Measurements from ENCODE around the gene STXBP6. TPM values are rescaled to one million over a fixed set of nuclear protein-coding genes. Genes with fewer than 3 reads are reported as not detected.

The STXBP6 gene
- total RNA-seq, 2 experiments from 2014 or later, result 0.10 to 0.34 TPM

DNA sequence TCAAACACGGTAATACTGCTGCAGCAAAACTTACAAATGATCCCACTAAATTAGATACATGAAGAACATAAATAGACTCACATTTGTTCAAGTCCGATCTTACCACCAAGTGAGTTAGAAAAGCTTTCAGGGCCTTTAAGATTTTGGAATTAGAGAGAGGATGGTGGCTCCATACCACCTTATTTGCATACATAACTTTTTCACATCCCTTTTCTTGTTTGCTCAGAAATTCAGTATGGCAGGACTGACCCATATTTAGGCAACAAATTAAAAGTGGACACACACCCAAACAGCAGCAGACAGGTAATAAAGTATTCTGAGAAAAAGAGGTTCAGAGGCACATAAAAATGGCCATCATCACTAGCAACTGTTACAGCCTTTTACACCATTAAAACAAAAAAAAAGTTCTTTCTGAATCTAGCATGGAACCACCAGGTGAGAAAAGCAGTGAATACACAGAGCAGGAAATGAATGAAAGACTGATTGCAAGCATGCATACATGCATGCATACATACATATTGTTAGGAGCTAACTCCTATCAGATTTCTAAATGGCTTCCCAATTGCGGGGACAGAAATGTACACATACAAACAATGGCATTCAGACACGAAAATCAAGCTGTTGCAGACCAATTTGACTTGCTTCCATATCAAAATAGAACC lies 23.3 kb downstream of the STXBP6 start:
- CTCF ChIA-PET, result no interaction called here
- POLR2A ChIA-PET, result no interaction called here

DNA sequence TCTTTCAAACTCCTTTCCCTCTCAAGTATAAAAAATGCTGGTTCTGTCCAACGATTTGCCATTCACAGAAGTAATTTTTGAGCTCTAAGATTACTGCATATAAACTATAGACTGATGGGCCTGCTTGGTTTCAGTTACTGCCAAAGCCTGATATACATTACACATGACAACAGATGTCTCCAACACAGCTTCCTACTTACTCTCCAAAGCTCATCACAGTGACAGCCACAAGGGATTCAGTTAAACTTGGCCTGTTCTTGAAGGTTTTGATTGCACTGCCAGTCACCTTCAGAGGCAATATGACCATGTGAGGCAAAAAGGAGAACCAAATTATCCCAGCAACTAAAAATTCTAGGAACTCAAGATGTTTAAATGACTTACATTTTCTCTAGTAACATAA lies 30.1 kb downstream of the STXBP6 start:
- CTCF ChIA-PET, result interaction anchor here (0.7 kb wide), 1 partner anchor 54 kb away, joined by 5 read pairs; no protein-coding TSS in a partner anchor
- POLR2A ChIA-PET, result no interaction called here

DNA sequence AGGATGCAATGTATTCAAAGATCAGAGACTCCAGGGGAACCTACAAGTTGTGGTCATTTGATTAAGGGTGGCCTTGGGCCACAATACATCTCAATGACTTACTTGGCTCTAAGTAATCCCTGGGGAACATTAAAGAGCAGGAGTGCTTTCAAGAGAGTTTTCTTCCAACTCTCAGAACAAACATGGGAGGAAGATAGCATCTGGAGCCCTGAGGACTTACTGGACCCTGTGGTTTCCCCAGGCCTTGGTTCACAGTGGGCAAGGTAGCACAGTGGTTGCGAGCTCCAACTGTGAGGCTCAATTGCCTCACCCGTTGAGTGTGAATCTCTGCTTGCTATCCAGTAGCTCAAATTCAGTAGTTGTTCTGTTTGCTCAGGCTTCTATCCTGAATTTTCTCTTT lies 32.4 kb downstream of the STXBP6 start:
- ChIA-PET CTCF (no interaction called here), POLR2A (no interaction called here)

DNA sequence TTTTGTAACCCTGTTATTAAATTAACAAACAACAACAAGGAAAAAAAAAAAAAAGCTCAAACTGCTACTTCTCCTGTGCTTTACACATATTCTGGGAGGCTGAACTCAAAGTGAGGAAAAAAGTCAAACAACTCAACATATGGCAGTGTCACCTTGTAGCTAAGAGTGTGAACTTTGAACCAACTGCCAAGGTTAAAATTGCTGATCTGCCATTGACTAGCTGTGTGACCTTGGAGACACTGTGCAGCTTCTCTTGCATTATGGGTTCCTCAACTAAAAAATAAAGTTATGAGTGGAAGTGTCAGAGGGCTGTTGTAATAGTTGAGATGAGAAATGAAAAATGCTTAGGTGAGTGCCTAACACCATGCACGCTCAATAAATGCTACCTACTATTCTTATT lies 34.2 kb downstream of the STXBP6 start:
- CTCF ChIA-PET, result no interaction called here
- POLR2A ChIA-PET, result no interaction called here

DNA sequence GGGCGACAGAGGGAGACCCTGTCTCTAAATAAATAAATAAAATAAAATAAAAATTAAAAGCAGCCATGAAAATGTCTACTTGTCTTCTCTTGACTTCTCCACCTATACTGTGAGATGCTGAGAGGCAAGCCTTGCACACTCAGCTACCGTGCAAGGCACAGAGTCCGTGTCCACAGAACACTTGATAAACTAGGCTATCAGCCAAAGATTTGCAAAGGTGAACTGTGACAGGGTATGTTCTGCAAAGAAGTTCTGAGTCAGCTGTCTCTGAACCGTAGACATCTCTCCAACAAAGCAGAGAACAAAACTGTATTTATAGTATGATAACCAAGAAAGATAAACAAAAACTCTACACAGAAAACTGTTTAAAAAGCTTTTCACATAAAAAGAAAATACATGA lies 35.5 kb downstream of the STXBP6 start:
- ChIA-PET CTCF (no interaction called here), POLR2A (no interaction called here)

DNA sequence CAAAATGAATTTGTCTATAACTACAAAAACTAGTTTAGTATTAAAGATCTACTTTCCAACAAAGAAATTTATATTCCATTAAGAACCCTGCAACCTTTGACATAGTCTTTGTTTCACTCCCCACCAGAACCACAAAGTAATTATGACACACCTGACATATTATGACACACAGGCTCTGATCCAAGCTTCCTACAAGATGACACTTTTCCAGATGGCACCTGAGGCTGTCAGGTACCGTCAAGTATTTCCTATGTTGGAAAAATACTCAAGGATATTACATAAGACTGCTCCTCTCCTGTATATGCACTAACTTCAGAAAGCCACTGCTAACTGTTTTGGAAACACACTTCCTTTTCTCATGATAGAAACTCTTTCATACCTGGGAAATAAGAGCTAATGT lies 38.9 kb downstream of the STXBP6 start:
- ChIA-PET CTCF (no interaction called here), POLR2A (no interaction called here)

DNA sequence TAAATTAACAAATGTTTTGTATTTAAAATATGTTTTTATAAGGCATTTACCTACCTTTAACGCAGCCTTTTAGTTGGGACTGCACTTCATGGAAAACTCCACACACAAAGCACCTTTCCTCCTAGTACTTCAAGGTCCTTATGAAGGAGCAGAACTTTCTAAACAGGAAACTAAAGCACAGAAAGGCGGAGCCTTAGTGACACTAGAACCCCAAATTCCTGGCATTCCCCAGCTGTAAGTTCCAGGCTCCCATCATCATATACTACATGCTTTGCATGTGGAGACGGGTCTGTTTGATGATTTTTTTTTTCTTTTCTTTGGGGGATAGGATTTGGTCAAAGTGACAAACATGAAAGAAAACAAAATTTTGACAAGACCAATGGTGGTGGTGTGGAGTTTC lies 39.5 kb downstream of the STXBP6 start:
- CTCF ChIA-PET, result no interaction called here
- POLR2A ChIA-PET, result no interaction called here

DNA sequence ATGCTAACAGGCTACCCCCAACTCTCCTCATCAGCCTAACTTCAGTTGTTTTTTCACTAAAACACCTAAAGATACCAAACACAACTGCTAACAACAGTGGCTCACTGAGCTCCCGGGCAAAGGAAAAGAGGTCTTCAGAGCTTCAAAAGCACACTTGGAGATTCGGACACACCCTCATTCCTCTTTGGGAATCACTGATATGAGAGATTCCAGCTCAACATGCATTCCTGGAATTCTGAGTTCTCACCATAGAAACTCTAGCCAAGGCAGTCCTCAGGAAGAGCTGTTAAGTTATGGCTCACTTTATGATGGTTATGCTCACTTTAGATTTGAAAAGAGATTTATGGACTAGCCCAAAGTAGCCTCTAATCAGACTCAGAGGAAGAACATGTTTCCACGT lies 40.1 kb downstream of the STXBP6 start:
- POLR2A ChIA-PET, result no interaction called here
- CTCF ChIA-PET, result no interaction called here

DNA sequence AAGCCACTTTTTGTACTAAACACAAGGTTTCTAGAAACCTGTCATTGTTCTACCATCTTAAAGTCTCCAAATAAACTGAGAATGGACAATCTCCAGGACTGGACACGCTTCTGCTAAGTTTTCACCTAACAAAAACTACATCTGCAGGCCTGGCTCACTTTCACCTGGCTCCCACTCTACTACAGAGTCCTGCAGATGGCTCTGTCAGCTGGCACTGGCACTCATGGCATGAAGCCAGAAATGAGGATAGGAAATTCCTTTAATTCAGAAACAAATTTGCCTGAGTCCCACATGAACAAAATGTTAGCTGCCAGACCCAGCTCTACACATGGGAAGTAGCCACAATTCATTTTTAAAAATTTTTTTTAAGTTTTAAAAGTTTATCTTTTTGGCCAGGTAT lies 42.1 kb downstream of the STXBP6 start:
- ChIA-PET POLR2A (no interaction called here), CTCF (no interaction called here)

DNA sequence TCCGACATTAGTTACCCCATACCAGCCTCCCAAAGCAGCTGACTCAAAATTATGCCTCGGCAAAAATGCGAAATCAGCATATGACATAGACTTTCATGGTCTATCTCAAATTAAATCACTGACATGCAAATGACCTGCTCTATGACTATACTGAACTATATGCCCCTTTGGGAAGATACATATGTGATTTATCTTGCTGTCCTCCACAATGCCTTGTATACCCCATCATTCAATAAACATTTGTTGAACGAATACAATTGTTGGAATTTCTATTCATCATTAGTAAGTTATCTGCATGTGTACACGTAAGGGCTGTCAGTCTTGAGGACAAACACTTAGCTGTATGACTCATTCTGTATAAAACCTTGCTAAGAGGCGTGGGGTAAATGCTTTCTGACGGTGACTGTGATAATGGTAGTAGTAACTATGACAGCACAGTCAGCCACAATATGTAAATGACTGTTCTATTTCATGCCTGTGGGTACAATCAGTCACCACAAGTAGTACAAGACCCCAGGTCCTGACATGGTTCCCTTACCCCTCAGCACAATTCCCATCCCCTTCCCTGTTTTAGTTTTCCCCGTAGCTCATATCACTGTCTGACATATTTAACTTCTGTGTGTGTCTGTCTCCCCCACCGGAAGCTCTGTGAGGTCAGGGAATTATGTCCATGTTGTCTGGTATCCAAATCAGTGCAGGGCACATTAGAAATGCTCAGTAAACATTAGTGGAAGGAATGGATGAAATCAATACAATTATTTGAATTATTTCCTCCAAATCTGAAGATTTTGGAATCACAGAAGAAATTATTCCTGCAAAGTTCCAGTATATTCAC lies 42.8 kb downstream of the STXBP6 start:
- CTCF ChIA-PET, result interaction anchor here (0.9 kb wide), 1 partner anchor 11 kb away, joined by 5 read pairs; no protein-coding TSS in a partner anchor

DNA sequence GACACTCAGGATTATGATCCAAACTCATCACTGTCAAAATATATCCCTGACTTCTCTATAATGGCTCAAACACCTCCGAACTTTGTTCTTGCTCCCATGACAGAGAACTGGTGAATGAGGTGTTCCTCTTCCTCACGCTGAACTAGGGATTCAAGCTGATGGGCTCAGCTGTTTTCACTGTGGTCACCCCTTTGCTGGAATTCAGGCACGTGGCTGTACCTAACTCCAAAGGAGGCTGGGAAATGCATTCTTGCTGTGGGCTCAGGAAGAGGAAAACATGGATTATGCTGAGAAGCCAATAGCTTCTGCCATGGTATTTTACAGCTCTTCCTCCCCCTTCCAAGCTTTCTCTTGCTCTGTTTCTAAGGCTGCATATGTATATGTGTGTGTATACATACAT lies 43.9 kb downstream of the STXBP6 start:
- POLR2A ChIA-PET, result no interaction called here
- CTCF ChIA-PET, result interaction anchor here (0.9 kb wide), 1 partner anchor 10 kb away, joined by 5 read pairs; no protein-coding TSS in a partner anchor

More for the DNA sequence above, 42.8 kb downstream of the STXBP6 start:
- POLR2A ChIA-PET, result no interaction called here

DNA sequence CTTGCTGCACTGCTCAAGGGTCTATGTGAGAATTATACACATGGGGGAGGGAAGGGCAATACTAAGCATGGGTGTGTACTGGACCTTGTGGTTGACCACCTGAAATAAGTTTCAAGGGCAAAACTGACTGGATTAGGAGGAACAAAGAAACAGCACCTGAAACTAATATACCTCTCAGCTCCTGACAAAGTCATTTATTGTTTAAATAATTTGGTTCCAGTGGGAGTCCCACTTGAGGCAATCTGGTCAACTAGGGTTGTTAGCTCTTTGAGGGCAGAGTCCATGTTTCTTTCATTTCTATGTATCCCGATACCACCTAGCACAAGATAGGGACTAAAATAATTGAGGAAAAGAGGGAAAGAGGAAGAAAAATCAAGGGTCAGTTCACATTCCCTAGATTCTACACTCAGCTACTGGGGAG lies 45.5 kb downstream of the STXBP6 start:
- POLR2A ChIA-PET, result no interaction called here
- CTCF ChIA-PET, result no interaction called here

DNA sequence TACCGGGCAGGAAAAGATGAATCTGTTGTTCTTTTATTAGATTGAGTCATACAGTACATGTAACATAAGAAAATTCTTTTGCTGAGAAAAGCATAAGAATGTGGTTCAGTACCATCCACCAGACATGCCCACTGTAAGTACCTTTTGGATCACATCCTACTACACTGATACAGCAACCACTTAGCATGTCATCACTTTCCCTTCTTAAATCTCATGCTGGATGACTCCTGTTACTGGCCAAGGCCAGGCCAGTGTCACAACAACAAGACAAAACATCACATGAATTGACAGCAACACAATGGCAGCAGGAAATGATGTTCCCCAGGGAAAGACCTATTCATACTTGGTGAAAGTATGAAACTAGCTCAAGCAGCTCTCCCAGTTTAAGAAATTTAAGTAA lies 46.4 kb downstream of the STXBP6 start:
- ChIA-PET CTCF (no interaction called here), POLR2A (no interaction called here)

DNA sequence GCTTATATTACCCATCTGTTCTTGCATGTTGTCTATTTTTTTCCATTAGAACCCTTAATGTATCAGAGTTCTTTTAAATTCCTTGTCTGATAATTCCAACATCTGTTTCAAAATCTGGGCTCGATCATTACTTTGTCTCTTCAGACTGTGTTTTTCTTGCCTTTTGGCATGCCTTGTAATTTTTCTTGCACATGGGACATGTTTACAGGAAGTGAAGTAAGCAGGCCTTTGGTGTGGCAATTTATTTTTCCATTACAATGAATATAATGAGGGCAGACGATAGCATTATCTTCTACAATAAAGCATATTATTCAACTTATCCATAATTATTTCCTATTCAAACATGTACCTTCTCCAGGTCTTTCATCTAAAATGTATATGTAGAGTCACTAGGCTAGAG lies 48.3 kb downstream of the STXBP6 start:
- CTCF ChIA-PET, result no interaction called here
- POLR2A ChIA-PET, result no interaction called here

DNA sequence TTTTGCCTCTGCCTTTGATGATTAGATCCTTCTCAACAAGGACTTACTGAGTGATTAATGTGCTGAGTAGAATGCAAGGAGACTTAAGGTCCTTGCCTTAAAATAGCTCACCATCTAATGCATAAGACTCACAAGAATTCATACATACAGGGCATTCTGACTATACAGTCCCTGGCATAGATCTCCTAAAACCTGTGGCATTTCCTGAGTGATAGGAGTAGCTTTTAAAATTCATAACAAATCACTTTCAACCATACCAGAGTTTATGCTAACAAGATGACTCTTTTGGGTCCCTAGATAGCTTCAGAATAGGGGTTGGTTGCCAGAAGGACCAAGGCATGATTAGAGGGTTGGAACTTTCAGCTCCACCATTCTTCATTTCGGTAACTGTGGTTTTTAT lies 48.8 kb downstream of the STXBP6 start:
- ChIA-PET CTCF (no interaction called here), POLR2A (no interaction called here)

DNA sequence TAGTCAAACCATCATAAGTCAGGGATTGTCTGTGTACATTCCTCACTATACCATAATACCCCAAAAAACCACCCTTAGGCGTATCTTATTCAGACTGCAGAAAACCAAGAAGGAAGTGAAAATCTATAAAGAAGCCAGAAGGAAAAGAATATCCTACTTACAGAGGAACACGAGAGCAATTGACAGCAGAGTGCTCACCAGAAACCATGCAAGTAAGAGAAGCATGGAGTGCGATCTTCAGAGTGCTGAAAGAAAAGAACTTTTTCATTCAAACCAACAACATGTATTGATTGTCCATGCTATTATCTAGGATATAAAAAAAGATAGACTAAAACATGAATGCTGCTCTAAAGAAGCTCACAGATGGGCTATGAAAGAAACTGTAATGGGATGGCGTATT lies 50.8 kb downstream of the STXBP6 start:
- ChIA-PET CTCF (no interaction called here), POLR2A (no interaction called here)

DNA sequence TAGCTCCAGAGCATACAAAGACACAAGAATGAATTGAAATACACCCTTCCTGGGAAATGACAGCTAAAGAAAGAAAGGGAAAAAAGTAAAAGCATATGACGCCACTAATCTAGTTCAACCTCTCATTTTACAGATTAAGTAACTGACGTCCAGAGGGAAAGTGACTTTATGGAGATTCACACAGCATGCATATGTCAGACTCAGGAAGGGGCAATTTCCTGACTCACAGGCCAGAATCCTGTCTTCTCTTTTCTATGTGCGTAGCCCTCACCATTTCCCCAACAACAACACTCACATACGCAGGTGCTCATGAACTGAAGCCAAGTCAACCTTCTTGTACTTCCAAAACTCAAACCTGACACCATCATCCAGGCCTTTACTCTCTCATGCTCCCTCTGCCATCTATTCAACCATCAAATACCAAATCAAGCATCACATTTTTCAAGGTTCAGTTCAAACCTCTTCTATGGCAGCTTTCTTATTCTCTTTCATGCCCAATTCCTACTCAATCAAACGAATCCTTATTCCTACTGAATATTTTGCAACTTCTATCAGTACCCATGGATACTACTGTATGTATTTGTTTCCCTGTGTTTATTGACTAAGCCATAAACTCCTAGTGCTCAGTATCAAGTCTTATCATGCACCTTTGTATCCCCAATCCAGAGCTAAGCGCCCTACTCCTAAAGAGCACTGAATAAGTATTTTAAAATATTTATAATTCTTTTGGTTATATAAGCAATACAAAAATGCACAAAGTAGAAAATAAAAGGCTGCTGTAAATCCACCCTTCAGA lies 52.8 kb downstream of the STXBP6 start:
- CTCF ChIA-PET, result interaction anchor here (0.6 to 1.5 kb wide), 3 partner anchors 9 to 87 kb away, joined by 3 to 5 read pairs (median 5); no protein-coding TSS in a partner anchor
- POLR2A ChIA-PET, result no interaction called here

DNA sequence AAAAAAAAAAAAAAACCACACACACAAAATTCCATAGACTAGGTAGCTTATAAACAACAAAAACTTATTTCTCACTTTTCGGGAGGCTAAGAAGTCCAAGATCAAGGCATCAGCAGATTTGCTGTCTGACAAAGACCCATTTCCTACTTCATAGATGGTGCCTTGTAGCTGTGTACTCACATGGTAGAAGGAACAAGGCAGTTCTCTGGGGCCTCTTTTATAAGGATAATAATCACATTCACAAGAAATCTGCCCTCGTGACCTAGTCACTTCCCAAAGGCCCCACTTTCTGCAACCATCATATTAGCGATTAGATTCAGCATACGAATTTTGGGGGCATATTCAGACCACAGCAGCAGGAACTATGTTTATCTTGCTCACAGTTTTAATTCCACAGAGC lies 54.9 kb downstream of the STXBP6 start:
- POLR2A ChIA-PET, result no interaction called here

DNA sequence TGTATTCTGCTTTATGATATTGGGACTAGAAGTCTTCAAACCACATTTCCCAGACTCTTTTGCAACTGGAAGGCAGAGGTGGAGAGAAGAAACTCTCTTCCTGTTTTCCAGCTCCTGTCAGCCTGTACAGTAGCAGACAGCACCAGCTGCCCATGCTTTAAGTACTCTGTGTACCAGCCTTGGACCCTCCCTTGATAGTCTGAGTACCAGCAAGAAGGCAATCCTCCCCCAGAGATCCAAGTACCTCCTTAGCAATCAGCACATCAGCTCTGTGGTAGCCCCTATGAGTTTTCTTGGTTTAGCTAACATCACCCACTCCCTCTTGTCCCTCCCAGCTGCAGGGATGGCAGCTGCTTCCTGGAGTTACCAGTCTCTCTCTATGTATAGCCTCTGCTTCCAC lies 56.3 kb downstream of the STXBP6 start:
- CTCF ChIA-PET, result no interaction called here
- POLR2A ChIA-PET, result interaction anchor here (0.6 kb wide), 1 partner anchor 87 kb away, joined by 5 read pairs; no protein-coding TSS in a partner anchor

More for the DNA sequence above, 54.9 kb downstream of the STXBP6 start:
- CTCF ChIA-PET, result no interaction called here

DNA sequence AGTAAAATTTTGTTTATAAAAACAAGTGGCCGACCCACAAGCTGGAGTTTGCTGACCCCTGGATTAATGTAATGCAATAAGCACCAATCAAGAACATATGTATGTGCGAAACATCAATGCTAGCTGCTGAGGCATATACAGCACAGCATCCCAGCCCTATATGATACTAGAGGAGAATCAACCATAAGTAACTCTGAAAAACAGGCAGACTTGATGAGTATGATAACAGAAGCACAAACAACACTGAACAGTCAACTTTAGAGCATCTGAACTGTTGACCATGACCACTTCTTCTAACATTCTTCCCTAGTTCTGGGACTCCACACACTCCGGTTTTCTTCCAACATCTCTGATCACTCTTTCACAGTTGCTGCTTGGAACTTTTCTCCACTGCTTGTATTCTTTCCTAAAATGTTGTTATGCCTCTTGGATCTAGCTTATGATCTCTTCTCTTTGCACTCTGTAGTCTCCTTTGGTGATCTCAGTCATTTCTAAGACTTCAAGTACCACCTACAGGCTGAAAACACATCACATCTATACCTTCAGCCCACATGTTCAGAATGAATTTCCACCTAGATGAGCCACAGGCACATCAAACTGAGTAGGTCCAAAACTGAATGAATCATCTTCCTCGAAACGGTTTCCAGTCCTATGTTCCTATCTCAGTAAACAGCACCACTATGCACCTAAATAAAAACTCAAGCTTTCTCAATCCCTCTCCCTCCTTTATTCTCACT lies 57.2 kb downstream of the STXBP6 start:
- POLR2A ChIA-PET, result interaction anchor here (0.6 kb wide), 1 partner anchor 88 kb away, joined by 5 read pairs; no protein-coding TSS in a partner anchor
- CTCF ChIA-PET, result no interaction called here

Measured in activated CD8-positive, alpha-beta memory T cell treated with anti-CD3 and anti-CD28 coated beads for 36 hours (primary cell).